ENCODE measurements around the gene UBE2L3. TPM values are rescaled to one million over a fixed set of nuclear protein-coding genes. Genes with fewer than 3 reads are reported as not detected.

UBE2L3 gene
- polyA plus RNA-seq (2012; rRNA removed) = 41.2 and 41.4 TPM in 2 replicates
- polyA plus RNA-seq (2012; cell fraction: cytosol; rRNA removed) = 49.4 and 61.4 TPM in 2 replicates
- 17.6 and 20.2 TPM in 2 replicates for polyA plus RNA-seq (2012; cell fraction: nucleus; rRNA removed)

GRCh38 chr22:21567456-21568346, at the start of gene UBE2L3:
UBE2L3 (plus strand) TSS chr22:21567714; CDS start chr22:21567745, 31 bp downstream.
- Histone ChIP-seq H3K9me2 (no peaks in the 10 kb centered on the region), H3K9me3 (no peaks in the 10 kb centered on the region), H3K79me2 (ENCODE audit: insufficient read depth) (peaks cover 54% of the 10 kb centered on the region), H2AFZ (ENCODE audit: low read depth) (peak within 1 kb of the TSS; percentile 76; the same call in 1 of the 2 replicates), H3K9ac (peak within 1 kb of the TSS; percentile 91), H3K36me3 (replicated peaks in 1 of 2; ENCODE audit: control insufficient read depth in 1 of 2, insufficient read depth in 2 of 2, low read length in 1 of 2) (peaks cover 0 to 6% of the 10 kb centered on the region in 2 experiments), H3K4me1 (ENCODE audit: control insufficient read depth in 1 of 2, insufficient read depth in 2 of 2, low read depth in 1 of 2, low read length in 1 of 2) (peaks cover 8 to 16% of the 10 kb centered on the region in 2 experiments; a peak in 3 of 4 replicates), H3K27me3 (ENCODE audit: insufficient read depth) (no peaks in the 10 kb centered on the region), H3K4me3 (ENCODE audit: low read depth in 2 of 2, low read length in 1 of 2) (peak within 1 kb of the TSS; percentile 80 to 95), H3F3A (replicated peaks; ENCODE audit: insufficient read depth) (no peaks in the 10 kb centered on the region), H3K27ac (ENCODE audit: low read depth in 2 of 2, low read length in 1 of 2) (peak within 1 kb of the TSS; percentile 73 to 78), H3K4me2 (peak within 1 kb of the TSS; percentile 96), H4K20me1 (ENCODE audit: insufficient read depth) (peaks cover 46% of the 10 kb centered on the region)
- POLR2A ChIA-PET = no interaction called here
- CTCF ChIA-PET = interaction anchor here (1.2 to 1.6 kb wide), 2 partner anchors 62 to 63 kb away, joined by 3 to 6 read pairs; partner anchors contain the start of gene YDJC
- TF ChIP-seq RFX5 (IDR thresholded peaks at IDR 0.05; ENCODE audit: low read length) (no peak), TEAD4 (IDR thresholded peaks at IDR 0.05; ENCODE audit: borderline replicate concordance, insufficient read depth) (0 out of 2 replicates have a peak, but pooled peaks have one; percentile 18), RCOR1 (IDR thresholded peaks at IDR 0.05; ENCODE audit: low read length) (peak; percentile 68), MEF2A (IDR thresholded peaks at IDR 0.05; ENCODE audit: borderline replicate concordance, low read depth) (no peak), POLR2AphosphoS5 (IDR thresholded peaks at IDR 0.05; ENCODE audit: low read depth, low read length) (peak; percentile 85), NRF1 (IDR thresholded peaks at IDR 0.05; ENCODE audit: low read depth, low read length) (no peak), TAF1 (IDR thresholded peaks at IDR 0.05; ENCODE audit: borderline replicate concordance, low read depth, low read length) (peak; percentile 96), IRF3 (IDR thresholded peaks at IDR 0.05; ENCODE audit: low read depth, low read length) (no peak), FOXJ3 (CRISPR knock-in tag; IDR thresholded peaks at IDR 0.05) (no peak), RAD21 (IDR thresholded peaks at IDR 0.05; ENCODE audit: low read length) (no peak), YY1 (IDR thresholded peaks at IDR 0.05; ENCODE audit: low read depth) (peak; percentile 98), CHD2 (IDR thresholded peaks at IDR 0.05; ENCODE audit: low read length, partially characterized antibody) (peak; percentile 87), FOSL2 (IDR thresholded peaks at IDR 0.05; ENCODE audit: borderline replicate concordance, low read depth) (no peak), MXI1 (IDR thresholded peaks at IDR 0.05; ENCODE audit: low read depth, low read length) (0 out of 2 replicates have a peak, but pooled peaks have one; percentile 19), PBX3 (IDR thresholded peaks at IDR 0.05) (no peak), GATA2 (CRISPR knock-in tag; IDR thresholded peaks at IDR 0.05) (no peak), NFIC (IDR thresholded peaks at IDR 0.05; ENCODE audit: borderline replicate concordance) (no peak), GABPA (IDR thresholded peaks at IDR 0.05; ENCODE audit: low read depth) (peak; percentile 66), EZH2phosphoT487 (IDR thresholded peaks at IDR 0.05; ENCODE audit: borderline replicate concordance, low read depth) (no peak), ELF1 (IDR thresholded peaks at IDR 0.05) (peak; percentile 90)
- TF ChIP-seq, protein P1, sequence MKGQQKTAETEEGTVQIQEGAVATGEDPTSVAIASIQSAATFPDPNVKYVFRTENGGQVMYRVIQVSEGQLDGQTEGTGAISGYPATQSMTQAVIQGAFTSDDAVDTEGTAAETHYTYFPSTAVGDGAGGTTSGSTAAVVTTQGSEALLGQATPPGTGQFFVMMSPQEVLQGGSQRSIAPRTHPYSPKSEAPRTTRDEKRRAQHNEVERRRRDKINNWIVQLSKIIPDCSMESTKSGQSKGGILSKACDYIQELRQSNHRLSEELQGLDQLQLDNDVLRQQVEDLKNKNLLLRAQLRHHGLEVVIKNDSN (IDR thresholded peaks at IDR 0.05; ENCODE audit: borderline replicate concordance, low read depth) = no peak
- TF ChIP-seq, protein P2, sequence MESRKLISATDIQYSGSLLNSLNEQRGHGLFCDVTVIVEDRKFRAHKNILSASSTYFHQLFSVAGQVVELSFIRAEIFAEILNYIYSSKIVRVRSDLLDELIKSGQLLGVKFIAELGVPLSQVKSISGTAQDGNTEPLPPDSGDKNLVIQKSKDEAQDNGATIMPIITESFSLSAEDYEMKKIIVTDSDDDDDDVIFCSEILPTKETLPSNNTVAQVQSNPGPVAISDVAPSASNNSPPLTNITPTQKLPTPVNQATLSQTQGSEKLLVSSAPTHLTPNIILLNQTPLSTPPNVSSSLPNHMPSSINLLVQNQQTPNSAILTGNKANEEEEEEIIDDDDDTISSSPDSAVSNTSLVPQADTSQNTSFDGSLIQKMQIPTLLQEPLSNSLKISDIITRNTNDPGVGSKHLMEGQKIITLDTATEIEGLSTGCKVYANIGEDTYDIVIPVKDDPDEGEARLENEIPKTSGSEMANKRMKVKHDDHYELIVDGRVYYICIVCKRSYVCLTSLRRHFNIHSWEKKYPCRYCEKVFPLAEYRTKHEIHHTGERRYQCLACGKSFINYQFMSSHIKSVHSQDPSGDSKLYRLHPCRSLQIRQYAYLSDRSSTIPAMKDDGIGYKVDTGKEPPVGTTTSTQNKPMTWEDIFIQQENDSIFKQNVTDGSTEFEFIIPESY (IDR thresholded peaks at IDR 0.05; ENCODE audit: borderline replicate concordance, low read depth) = no peak
- TF ChIP-seq, protein P3, sequence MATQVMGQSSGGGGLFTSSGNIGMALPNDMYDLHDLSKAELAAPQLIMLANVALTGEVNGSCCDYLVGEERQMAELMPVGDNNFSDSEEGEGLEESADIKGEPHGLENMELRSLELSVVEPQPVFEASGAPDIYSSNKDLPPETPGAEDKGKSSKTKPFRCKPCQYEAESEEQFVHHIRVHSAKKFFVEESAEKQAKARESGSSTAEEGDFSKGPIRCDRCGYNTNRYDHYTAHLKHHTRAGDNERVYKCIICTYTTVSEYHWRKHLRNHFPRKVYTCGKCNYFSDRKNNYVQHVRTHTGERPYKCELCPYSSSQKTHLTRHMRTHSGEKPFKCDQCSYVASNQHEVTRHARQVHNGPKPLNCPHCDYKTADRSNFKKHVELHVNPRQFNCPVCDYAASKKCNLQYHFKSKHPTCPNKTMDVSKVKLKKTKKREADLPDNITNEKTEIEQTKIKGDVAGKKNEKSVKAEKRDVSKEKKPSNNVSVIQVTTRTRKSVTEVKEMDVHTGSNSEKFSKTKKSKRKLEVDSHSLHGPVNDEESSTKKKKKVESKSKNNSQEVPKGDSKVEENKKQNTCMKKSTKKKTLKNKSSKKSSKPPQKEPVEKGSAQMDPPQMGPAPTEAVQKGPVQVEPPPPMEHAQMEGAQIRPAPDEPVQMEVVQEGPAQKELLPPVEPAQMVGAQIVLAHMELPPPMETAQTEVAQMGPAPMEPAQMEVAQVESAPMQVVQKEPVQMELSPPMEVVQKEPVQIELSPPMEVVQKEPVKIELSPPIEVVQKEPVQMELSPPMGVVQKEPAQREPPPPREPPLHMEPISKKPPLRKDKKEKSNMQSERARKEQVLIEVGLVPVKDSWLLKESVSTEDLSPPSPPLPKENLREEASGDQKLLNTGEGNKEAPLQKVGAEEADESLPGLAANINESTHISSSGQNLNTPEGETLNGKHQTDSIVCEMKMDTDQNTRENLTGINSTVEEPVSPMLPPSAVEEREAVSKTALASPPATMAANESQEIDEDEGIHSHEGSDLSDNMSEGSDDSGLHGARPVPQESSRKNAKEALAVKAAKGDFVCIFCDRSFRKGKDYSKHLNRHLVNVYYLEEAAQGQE (IDR thresholded peaks at IDR 0.05; ENCODE audit: low read depth, low read length) = no peak
- peak; percentile 96 for DNase-seq
- 4% methylated on average over 17 of the region's 85 CpGs for WGBS (ENCODE audit: low lambda C conversion rate)
